ENCODE results near the gene ARHGAP20.

DNA sequence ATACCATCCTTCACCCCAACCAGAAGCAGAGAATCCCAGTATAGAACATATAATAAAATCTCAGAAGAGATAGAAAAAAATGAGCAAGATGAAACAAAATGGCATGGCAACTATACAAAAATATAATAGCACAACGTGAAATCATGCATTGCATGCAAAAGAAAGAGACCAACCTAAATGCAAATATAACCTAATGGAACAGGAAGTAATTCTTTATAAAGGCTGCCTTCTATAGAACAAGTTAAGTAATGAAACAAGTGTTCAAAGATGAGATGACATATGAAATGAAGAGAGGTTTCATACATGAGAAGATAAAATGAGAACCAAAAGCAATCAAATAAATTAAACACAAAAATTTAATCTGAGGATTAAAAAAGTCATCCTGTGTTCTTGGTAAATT, 18.5 kb upstream of the ARHGAP20 start:
- no peak for TF ChIP-seq RAD21 (IDR thresholded peaks at IDR 0.05)
- TF ChIP-seq, protein P1, sequence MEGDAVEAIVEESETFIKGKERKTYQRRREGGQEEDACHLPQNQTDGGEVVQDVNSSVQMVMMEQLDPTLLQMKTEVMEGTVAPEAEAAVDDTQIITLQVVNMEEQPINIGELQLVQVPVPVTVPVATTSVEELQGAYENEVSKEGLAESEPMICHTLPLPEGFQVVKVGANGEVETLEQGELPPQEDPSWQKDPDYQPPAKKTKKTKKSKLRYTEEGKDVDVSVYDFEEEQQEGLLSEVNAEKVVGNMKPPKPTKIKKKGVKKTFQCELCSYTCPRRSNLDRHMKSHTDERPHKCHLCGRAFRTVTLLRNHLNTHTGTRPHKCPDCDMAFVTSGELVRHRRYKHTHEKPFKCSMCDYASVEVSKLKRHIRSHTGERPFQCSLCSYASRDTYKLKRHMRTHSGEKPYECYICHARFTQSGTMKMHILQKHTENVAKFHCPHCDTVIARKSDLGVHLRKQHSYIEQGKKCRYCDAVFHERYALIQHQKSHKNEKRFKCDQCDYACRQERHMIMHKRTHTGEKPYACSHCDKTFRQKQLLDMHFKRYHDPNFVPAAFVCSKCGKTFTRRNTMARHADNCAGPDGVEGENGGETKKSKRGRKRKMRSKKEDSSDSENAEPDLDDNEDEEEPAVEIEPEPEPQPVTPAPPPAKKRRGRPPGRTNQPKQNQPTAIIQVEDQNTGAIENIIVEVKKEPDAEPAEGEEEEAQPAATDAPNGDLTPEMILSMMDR (IDR thresholded peaks at IDR 0.05; ENCODE audit: low read depth, low read length, missing input control) = no peak
